ENCODE results near the gene KPNB1.
"Not testable (repeated sequence)": the region's sequence is repeated elsewhere in the genome, so short reads cannot be mapped to it uniquely, and the experiment has no call there.

Gene KPNB1

DNA sequence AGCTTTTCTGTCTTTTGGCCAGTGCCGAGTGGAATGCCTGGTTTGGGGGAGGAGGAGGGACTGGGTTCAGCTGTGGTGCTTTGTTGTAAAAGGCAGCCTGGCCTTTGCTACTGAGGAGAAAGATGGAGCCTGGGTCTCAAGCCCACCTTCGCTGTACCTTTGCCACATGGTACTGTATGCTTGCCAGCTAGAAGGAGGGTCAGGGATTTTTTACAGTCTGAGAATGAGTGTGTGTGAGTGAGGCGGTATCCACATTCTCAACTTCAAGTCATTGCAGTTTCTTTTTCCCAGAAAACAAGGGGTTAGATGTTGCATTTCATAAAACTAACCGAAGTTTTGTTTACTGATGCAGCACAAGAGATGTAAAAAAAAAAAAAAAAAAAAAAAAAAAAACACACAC lies 33.0 kb downstream of the KPNB1 start:
- DNase-seq, result not testable (repeated sequence)

DNA sequence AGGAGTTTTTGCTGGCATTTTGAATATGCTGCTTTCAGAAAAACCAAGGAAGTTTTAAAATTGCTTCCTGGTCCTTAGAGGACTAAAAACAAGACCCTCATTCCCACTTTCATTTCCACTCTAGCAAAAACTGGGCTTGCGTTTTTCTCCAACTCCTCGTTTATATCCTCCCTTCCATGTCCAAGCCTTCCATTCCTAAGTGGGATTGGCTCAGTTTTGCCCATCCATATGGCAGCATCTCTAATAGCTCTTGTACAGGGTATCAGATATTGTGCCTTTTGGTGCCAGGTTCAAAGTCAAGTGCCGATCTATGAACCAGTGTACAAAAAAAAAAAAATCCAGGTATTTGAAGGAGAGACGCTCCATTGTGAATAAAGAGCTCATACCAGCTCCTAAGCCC lies 34.3 kb downstream of the KPNB1 start:
- no peak for DNase-seq

DNA sequence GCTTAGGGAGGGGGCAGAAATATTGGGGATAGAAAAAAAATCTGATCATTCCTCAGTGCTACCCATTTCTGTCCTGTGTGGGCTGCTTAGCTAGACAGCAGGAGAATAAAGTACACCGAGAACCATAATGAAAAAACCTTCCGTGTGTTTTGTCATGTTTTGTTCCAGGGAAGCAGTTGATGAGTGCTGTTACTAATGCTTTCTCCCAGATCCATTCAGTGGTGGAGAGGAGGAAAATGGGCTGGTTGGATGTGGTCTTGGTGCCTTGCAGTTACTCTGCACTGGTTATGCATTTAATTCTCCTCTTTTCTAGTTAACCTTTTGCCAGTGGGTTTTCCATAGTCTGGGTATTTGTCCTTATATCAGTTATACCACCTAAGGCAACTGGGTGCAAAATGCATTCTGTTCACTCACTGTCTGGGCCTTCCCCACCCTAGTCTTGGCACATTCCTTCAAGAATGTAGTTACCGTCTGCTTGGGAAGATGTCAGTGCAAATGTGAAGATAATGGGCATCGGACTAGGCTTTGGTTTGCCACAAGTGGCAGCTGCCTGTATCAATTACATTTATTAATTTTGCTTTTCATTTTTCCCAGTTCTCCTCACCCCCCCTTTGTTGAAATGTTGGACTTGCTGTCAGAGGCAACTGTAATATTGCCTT lies 34.9 kb downstream of the KPNB1 start:
- DNase-seq, result no peak

- no peak for DNase-seq
Measured at GRCh38 chr17:47685556-47686275, 36.0 kb downstream of the KPNB1 start.

GRCh38 chr17:47686276-47686635 lies 36.5 kb downstream of the KPNB1 start:
- no peak for DNase-seq

- DNase-seq, result no peak
Measured at GRCh38 chr17:47686664-47687327, 37.1 kb downstream of the KPNB1 start.

DNA sequence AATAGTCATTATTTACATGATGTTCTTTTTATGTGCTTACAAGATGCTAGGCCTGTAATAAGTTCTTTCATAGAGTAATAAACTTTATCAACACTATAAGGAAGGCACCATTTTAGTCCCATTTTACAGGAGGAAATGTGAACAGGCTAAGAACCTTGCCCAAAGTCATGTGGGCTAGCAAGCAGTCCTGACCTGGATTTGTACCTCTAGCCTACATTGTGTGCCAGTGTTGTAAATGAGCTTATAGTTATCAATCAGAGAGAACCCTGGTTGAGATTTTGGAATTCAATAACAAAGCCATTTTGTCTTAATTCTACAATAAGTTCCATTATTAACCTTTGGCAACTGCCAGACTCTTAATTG lies 37.6 kb downstream of the KPNB1 start:
- DNase-seq, result no peak

DNA sequence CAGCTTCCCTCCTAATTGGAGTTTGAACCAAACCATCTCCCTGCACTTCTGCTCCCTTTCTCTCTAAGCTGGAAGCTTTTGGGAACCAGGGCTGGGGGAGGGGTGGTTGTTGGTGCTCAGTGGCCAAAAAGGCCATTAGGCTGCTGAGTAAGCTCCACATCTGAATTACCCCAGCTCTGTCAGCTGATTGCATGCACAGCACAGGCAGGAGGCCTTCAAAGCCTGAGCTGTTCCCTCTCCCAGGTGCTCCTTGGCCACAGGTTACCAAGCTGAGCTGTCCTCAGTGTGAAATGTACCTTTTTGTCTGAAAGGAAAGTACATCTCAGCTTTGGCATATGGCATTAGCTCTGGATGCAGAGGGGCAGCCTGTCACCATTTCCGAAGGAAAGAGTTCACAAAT lies 38.0 kb downstream of the KPNB1 start:
- DNase-seq, result no peak

GRCh38 chr17:47690121-47690520 lies 40.4 kb downstream of the KPNB1 start:
- DNase-seq, result no peak

DNA sequence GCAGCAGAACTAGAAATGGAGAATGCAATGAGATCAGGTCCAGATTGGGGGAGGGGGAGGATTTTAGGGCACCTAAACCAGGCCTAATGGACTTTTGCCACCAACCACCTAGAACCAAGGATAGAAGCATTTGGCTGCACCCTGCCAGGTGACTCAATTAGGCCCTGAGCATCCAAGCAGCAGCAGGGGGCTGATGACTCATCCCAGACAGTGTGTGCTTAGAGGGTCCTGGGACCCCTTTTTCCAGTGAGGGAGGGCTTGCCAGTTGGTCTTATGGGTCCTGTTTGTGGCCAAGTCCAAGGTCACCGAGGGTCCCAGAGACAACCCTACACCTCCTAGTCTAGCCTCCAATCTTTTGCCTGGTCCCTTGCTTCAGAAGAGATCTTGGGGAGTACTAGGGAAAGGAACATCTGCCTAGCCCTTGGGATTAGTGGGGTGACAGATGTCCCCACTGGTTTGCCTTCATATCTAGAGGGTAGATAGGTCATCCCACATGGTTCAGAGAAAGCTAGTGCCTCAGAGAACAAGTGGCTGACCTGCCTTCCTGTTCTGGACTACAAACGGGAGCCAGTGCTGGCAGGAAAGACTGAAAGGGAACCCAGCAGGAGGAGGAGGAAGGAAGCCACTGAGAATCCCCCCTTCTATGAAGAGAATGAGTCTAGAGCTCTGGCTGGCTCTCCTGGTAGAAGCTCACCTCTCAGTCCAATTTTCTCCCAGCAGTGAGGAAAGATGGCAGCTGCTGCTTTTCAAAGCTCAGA lies 42.6 kb downstream of the KPNB1 start:
- no peak for DNase-seq

- DNase-seq, result no peak
Measured at GRCh38 chr17:47692895-47693730, 43.4 kb downstream of the KPNB1 start.

GRCh38 chr17:47693731-47694580 lies 44.2 kb downstream of the KPNB1 start, which contains the start of gene TBKBP1:
TSS of gene TBKBP1 (plus strand) at chr17:47694161. CDS start at chr17:47696113, 1,952 bp downstream.
- DNase-seq, result peak; percentile 66 to 68

GRCh38 chr17:47694581-47695428 lies 45.1 kb downstream of the KPNB1 start:
- no peak for DNase-seq

DNA sequence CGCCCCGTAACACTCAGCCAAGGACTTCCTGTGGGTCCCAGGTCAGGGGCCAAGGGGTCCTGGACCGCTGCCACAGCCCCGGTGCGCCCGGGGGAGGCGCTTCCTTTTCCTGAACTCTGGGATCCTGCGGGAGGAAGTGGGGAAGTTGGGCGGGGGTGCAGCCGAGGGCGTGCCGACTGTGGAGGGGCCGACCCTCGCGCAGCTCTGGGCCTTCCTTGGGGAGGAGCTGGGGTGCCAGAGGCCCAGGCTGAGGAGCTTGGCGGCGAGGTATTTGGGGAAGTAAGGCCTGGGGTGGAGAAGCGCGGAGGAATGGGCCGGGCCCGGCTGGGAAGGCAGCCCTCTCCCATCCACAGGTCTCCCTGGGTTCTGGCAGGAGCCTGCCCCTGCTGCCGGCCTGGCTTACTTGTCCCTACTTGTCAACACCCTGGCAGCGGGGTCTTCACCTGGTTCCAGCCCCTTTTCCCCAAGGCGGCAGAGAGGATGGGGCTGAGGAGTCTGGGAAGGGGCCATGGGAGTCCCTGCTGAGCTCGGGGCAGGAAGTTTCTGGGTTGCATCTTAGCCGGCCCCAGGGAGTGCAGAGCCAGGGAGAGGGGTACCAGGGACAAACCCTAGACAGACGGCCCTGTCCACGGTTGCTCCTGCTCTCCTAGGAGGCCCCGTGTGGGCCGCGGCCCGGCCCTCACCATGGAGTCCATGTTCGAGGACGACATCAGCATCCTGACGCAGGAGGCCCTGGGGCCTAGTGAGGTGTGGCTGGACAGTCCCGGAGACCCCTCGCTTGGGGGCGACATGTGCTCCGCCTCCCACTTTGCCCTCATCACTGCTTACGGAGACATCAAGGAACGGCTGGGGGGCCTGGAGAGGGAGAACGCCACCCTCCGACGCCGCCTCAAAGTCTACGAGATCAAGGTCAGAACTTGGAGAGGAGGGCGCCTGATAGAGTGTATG lies 46.0 kb downstream of the KPNB1 start:
- no peak for DNase-seq

DNA sequence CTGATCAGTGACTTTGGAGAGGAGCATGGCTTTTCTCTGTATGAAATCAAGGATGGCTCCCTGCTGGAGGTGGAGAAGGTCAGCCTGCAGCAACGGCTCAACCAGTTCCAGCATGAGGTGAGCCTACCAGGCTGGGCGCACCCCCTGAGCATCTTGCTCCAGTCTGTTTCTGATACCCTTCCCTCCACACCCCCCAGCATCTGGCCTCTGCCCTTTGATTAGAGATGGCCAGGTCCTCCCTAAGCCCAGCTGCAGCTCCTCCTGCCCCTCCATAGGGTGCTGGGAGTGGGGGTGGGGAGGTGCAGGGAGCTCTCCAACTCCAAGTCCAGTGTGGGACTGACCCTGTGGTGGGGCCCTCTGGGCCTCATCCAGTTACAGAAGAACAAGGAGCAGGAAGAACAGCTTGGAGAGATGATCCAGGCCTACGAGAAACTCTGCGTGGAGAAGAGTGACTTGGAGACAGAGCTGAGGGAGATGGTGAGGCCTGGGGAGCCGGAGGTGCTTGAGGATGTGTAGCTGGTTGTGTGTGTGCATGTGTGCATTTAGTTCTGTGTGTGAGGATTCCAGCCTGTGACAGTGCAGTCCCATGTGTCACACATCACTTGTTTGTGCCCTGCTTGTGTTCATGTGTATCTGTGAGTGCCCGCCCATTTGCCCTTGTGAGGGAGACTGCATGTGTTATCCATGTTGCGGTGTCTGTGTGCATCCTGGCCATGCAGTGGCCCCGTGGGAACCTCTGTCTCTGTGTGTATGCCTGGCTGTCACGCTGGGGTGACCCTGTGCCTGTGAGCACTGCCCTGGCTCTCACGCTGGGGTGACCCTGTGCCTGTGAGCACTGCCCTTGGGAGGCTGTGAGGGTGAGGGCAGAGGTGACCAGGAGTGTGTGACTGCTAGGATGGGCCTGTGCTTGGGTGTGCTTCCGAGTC lies 47.3 kb downstream of the KPNB1 start:
- no peak for DNase-seq

GRCh38 chr17:47697906-47698711 lies 48.4 kb downstream of the KPNB1 start:
- DNase-seq, result no peak

Measured in CD4-positive, alpha-beta T cell treated with Interleukin-1 beta for 1 hour (primary cell).